DND-41 (cell line): ENCODE results near the gene SPSB1.

Source experiments
- ATAC-seq: fragments of 200-7000 bp; cut with Tn5 transposase; 3 replicates; pipeline ENCODE4 v1.9.1; 2021; ENCODE audit warnings: low read depth; ENCODE audit not compliant: insufficient read depth
- DNase-seq: peaks from one replicate; pipeline ENCODE4 v3.0.0-alpha.2; 2020
- H2AFZ ChIP-seq: 2 replicates; pipeline ENCODE4 v1.6.0; 2012; ENCODE audit warnings: low read depth, low read length
- H3K27ac ChIP-seq: 2 replicates; pipeline ENCODE4 v1.5.1; 2012; ENCODE audit warnings: low read length, inconsistent platforms
- H3K27me3 ChIP-seq: fragments of 200-600 bp; sonication (generic); 2 replicates; pipeline ENCODE4 v1.6.0; 2012; ENCODE audit warnings: low read length, mild to moderate bottlenecking, inconsistent platforms; ENCODE audit not compliant: insufficient read depth, poor library complexity
- H3K36me3 ChIP-seq: 2 replicates; pipeline ENCODE4 v1.5.1; 2012; ENCODE audit warnings: low read length, inconsistent platforms; ENCODE audit not compliant: insufficient read depth
- H3K4me1 ChIP-seq: 2 replicates; pipeline ENCODE4 v1.5.1; 2012; ENCODE audit warnings: mild to moderate bottlenecking, low read length; ENCODE audit not compliant: insufficient read depth
- H3K4me2 ChIP-seq: 2 replicates; pipeline ENCODE4 v1.6.0; 2012; ENCODE audit warnings: mild to moderate bottlenecking, moderate library complexity, low read length, inconsistent platforms; ENCODE audit not compliant: insufficient read depth
- H3K4me3 ChIP-seq, 2 experiments: fragments of 200-600 bp in 1 of 2; shearing (Covaris generic) in 1 of 2; 2 replicates each; pipeline ENCODE4 v1.5.1; 2012 to 2016; ENCODE audit warnings: inconsistent platforms in 2 of 2, low read length in 2 of 2, mild to moderate bottlenecking in 2 of 2, low read depth in 1 of 2, moderate library complexity in 1 of 2
- H3K79me2 ChIP-seq: 2 replicates; pipeline ENCODE4 v1.6.0; 2012; ENCODE audit warnings: low read length, inconsistent platforms; ENCODE audit not compliant: insufficient read depth
- H3K9ac ChIP-seq: 2 replicates; pipeline ENCODE4 v1.6.0; 2012; ENCODE audit warnings: low read depth, mild to moderate bottlenecking, inconsistent platforms, low read length, moderate library complexity
- H3K9me3 ChIP-seq: 2 replicates; pipeline ENCODE4 v1.5.1; 2012; ENCODE audit warnings: low read length, moderate library complexity, mild to moderate bottlenecking, inconsistent platforms; ENCODE audit not compliant: insufficient read depth, severe bottlenecking
- H4K20me1 ChIP-seq: 2 replicates; pipeline ENCODE4 v1.6.0; 2012; ENCODE audit warnings: low read length; ENCODE audit not compliant: insufficient read depth
- CTCF ChIP-seq: IDR thresholded peaks from 2 replicates; pipeline ENCODE4 v1.5.1; 2012; ENCODE audit warnings: borderline replicate concordance, low read length, moderate library complexity, mild to moderate bottlenecking; ENCODE audit not compliant: poor library complexity, severe bottlenecking; ENCODE audit errors: extremely low read depth
- EZH2 ChIP-seq: IDR thresholded peaks from 3 replicates; pipeline ENCODE4 v1.6.1; 2012; ENCODE audit warnings: borderline replicate concordance, low read depth, mild to moderate bottlenecking, moderate library complexity, low read length, inconsistent platforms; ENCODE audit not compliant: severe bottlenecking

SPSB1 gene

GRCh38 chr1:9311479-9311878, 18.8 kb downstream of the SPSB1 start:
- Histone ChIP-seq H3K27ac (no peak overlapping the region), H3K79me2 (peaks cover 100% of the 10 kb centered on the region), H3K9ac (no peak overlapping the region), H3K27me3 (no peaks in the 10 kb centered on the region), H3K4me1 (peaks cover 17% of the 10 kb centered on the region), H3K4me2 (no peak overlapping the region), H3K36me3 (peaks cover 36% of the 10 kb centered on the region), H3K4me3 (no peak overlapping the region), H3K9me3 (no peaks in the 10 kb centered on the region), H2AFZ (no peak overlapping the region), H4K20me1 (peaks cover 98% of the 10 kb centered on the region)
- DNase-seq = no peak
- TF ChIP-seq CTCF (no peak), EZH2 (no peak)
- no peak for ATAC-seq

- Histone ChIP-seq H3K27ac (no peak overlapping the region), H4K20me1 (peaks cover 98% of the 10 kb centered on the region), H3K4me1 (peaks cover 14% of the 10 kb centered on the region), H3K4me3 (no peak overlapping the region), H3K9me3 (no peaks in the 10 kb centered on the region), H3K4me2 (no peak overlapping the region), H3K9ac (no peak overlapping the region), H2AFZ (no peak overlapping the region), H3K36me3 (peaks cover 42% of the 10 kb centered on the region), H3K79me2 (peaks cover 100% of the 10 kb centered on the region), H3K27me3 (no peaks in the 10 kb centered on the region)
- DNase-seq = no peak
- TF ChIP-seq EZH2 = no peak
- ATAC-seq = no peak
Measured at GRCh38 chr1:9312168-9312720, 19.6 kb downstream of the SPSB1 start.

- Histone ChIP-seq H2AFZ (no peak overlapping the region), H3K36me3 (peaks cover 41% of the 10 kb centered on the region)
Measured at GRCh38 chr1:9313576-9313975, 20.9 kb downstream of the SPSB1 start.

GRCh38 chr1:9314111-9314510, 21.4 kb downstream of the SPSB1 start:
- TF ChIP-seq EZH2 (no peak), CTCF (no peak)
- H2AFZ ChIP-seq = no peak overlapping the region
- no peak overlapping the region for H3K4me2 ChIP-seq
- H4K20me1 ChIP-seq = peaks cover 98% of the 10 kb centered on the region
- no peak overlapping the region for H3K9ac ChIP-seq
- peaks cover 39% of the 10 kb centered on the region for H3K36me3 ChIP-seq
- no peak overlapping the region for H3K27ac ChIP-seq
- ATAC-seq (no peak), DNase-seq (no peak)
- H3K27me3 ChIP-seq = no peaks in the 10 kb centered on the region
- no peaks in the 10 kb centered on the region for H3K9me3 ChIP-seq
- peaks cover under 1% of the 10 kb centered on the region for H3K4me1 ChIP-seq
- peaks cover 100% of the 10 kb centered on the region for H3K79me2 ChIP-seq
- H3K4me3 ChIP-seq = no peak overlapping the region

More at GRCh38 chr1:9313576-9313975, 20.9 kb downstream of the SPSB1 start:
- H3K4me2 ChIP-seq = no peak overlapping the region
- ATAC-seq = no peak
- no peak overlapping the region for H3K9ac ChIP-seq
- H3K4me1 ChIP-seq = peaks cover 6% of the 10 kb centered on the region
- H3K79me2 ChIP-seq = peaks cover 100% of the 10 kb centered on the region
- no peaks in the 10 kb centered on the region for H3K9me3 ChIP-seq
- H3K4me3 ChIP-seq = no peak overlapping the region
- no peak for DNase-seq
- TF ChIP-seq CTCF (no peak), EZH2 (no peak)
- H4K20me1 ChIP-seq = peaks cover 98% of the 10 kb centered on the region
- H3K27me3 ChIP-seq = no peaks in the 10 kb centered on the region
- no peak overlapping the region for H3K27ac ChIP-seq
